OCI-LY3 (cell line): ENCODE measurements around the gene ACOX3.

ENCODE experiments used
- H2AFZ ChIP-seq: fragments of 200-600, 300-600 bp; shearing (Covaris generic); 2 replicates; pipeline ENCODE4 v1.6.0; 2014; ENCODE audit warnings: antibody characterized with exemption, low read depth, low read length
- H3K27ac ChIP-seq: fragments of 200-600, 300-600 bp; sonication (generic); 2 replicates; pipeline ENCODE4 v1.5.1; 2014; ENCODE audit warnings: mild to moderate bottlenecking, low read length, moderate library complexity, mixed read lengths
- H3K27me3 ChIP-seq: fragments of 200-600, 300-600 bp; sonication (generic); 2 replicates; pipeline ENCODE4 v1.6.1; 2014; ENCODE audit warnings: low read depth, low read length, mixed read lengths
- H3K36me3 ChIP-seq: fragments of 200-600, 300-600 bp; sonication (generic); replicated peaks from 2 replicates; pipeline ENCODE3; 2014; ENCODE audit warnings: low read depth, low read length, mixed read lengths
- H3K4me1 ChIP-seq: fragments of 300-600, 200-600 bp; sonication (generic); 2 replicates; pipeline ENCODE4 v1.6.1; 2014; ENCODE audit warnings: low read length, mixed read lengths
- H3K4me2 ChIP-seq: fragments of 200-600, 300-600 bp; sonication (generic); 2 replicates; pipeline ENCODE4 v1.6.1; 2014; ENCODE audit warnings: low read length, mixed read lengths
- H3K4me3 ChIP-seq: fragments of 300-600, 200-600 bp; sonication (generic); 2 replicates; pipeline ENCODE4 v1.5.1; 2014; ENCODE audit warnings: antibody characterized with exemption, mild to moderate bottlenecking, low read length, moderate library complexity
- H3K79me2 ChIP-seq: fragments of 300-600, 200-600 bp; shearing (Covaris generic); 2 replicates; pipeline ENCODE4 v1.6.1; 2014; ENCODE audit warnings: mild to moderate bottlenecking, low read length, mixed read lengths
- H3K9ac ChIP-seq: fragments of 300-600, 200-600 bp; shearing (Covaris generic); 2 replicates; pipeline ENCODE4 v1.6.0; 2014; ENCODE audit warnings: mild to moderate bottlenecking, low read length, moderate library complexity
- H3K9me3 ChIP-seq: fragments of 200-600, 300-600 bp; shearing (Covaris generic); 2 replicates; pipeline ENCODE4 v1.6.1; 2014; ENCODE audit warnings: low read length, mixed read lengths; ENCODE audit not compliant: insufficient read depth
- H4K20me1 ChIP-seq: fragments of 200-600, 300-600 bp; sonication (generic); 2 replicates; pipeline ENCODE4 v1.6.1; 2016; ENCODE audit warnings: low read length, mixed read lengths; ENCODE audit not compliant: insufficient read depth
- EZH2phosphoT487 ChIP-seq: fragments of 200-600 bp; shearing (Covaris generic); IDR thresholded peaks from 2 replicates; pipeline ENCODE4 v1.6.1; 2018; ENCODE audit warnings: antibody characterized with exemption, mixed run types, low read depth
- TF ChIP-seq, protein P1 (sequence below): fragments of 200-600, 300-600 bp; sonication (generic); IDR thresholded peaks from 2 replicates; pipeline ENCODE4 v1.5.1; 2014; ENCODE audit warnings: antibody characterized with exemption, low read length, low read depth

The ACOX3 gene

DNA sequence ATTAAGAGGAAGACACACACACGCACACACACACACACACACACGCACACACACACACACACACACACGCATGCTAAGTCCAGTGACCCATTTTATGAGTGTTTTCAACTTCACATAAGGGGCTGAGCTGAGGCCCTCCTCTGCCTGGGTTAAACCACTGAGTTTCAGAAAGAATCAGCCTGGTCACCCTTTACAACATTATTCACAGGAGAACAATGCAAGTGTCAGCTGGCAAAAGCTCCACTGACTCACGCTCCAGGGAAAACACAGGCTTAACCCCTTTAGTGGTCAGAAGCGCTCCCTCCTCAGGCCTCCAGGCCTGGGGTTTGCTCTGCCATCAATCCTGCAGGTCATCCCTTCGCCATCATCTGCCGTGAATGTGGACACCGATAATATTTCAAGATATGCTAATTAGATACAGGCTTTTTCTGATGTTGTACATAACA lies 46.9 kb downstream of the ACOX3 start:
- TF ChIP-seq EZH2phosphoT487: no peak
- TF ChIP-seq, protein P1, sequence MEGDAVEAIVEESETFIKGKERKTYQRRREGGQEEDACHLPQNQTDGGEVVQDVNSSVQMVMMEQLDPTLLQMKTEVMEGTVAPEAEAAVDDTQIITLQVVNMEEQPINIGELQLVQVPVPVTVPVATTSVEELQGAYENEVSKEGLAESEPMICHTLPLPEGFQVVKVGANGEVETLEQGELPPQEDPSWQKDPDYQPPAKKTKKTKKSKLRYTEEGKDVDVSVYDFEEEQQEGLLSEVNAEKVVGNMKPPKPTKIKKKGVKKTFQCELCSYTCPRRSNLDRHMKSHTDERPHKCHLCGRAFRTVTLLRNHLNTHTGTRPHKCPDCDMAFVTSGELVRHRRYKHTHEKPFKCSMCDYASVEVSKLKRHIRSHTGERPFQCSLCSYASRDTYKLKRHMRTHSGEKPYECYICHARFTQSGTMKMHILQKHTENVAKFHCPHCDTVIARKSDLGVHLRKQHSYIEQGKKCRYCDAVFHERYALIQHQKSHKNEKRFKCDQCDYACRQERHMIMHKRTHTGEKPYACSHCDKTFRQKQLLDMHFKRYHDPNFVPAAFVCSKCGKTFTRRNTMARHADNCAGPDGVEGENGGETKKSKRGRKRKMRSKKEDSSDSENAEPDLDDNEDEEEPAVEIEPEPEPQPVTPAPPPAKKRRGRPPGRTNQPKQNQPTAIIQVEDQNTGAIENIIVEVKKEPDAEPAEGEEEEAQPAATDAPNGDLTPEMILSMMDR: no peak
- H3K27ac ChIP-seq: no peak overlapping the region
- no peak overlapping the region for H3K4me2 ChIP-seq
- no peak overlapping the region for H3K4me3 ChIP-seq
- no peaks in the 10 kb centered on the region for H3K27me3 ChIP-seq
- H3K9me3 ChIP-seq: no peaks in the 10 kb centered on the region
- no peak overlapping the region for H3K9ac ChIP-seq
- peaks cover 24% of the 10 kb centered on the region for H3K4me1 ChIP-seq
- H3K36me3 ChIP-seq: peaks cover 24% of the 10 kb centered on the region
- H4K20me1 ChIP-seq: no peaks in the 10 kb centered on the region
- no peaks in the 10 kb centered on the region for H3K79me2 ChIP-seq
- H2AFZ ChIP-seq: no peak overlapping the region

GRCh38 chr4:8392591-8393190 lies 47.8 kb downstream of the ACOX3 start:
- no peak for TF ChIP-seq EZH2phosphoT487
- TF ChIP-seq, protein P1: no peak
- no peaks in the 10 kb centered on the region for H3K27me3 ChIP-seq
- no peak overlapping the region for H3K4me3 ChIP-seq
- no peaks in the 10 kb centered on the region for H3K9me3 ChIP-seq
- no peaks in the 10 kb centered on the region for H3K79me2 ChIP-seq
- H4K20me1 ChIP-seq: no peaks in the 10 kb centered on the region
- H3K4me1 ChIP-seq: peaks cover 24% of the 10 kb centered on the region
- H3K27ac ChIP-seq: peak overlapping the region; percentile 67
- H3K9ac ChIP-seq: 0 out of 2 replicates have a peak overlapping the region, but pooled peaks have one; percentile 9
- H3K4me2 ChIP-seq: peak overlapping the region; percentile 60; the same call in 1 of the 2 replicates
- H3K36me3 ChIP-seq: peaks cover 24% of the 10 kb centered on the region
- no peak overlapping the region for H2AFZ ChIP-seq

GRCh38 chr4:8391972-8392371 lies 48.6 kb downstream of the ACOX3 start:
- H3K4me1 ChIP-seq: peaks cover 24% of the 10 kb centered on the region
- peak overlapping the region; percentile 15 for H3K4me3 ChIP-seq
- no peak for TF ChIP-seq EZH2phosphoT487
- TF ChIP-seq, protein P1: no peak
- H2AFZ ChIP-seq: no peak overlapping the region
- H4K20me1 ChIP-seq: no peaks in the 10 kb centered on the region
- H3K36me3 ChIP-seq: peaks cover 24% of the 10 kb centered on the region
- H3K4me2 ChIP-seq: peak overlapping the region; percentile 60
- peak overlapping the region; percentile 80 for H3K27ac ChIP-seq
- no peaks in the 10 kb centered on the region for H3K79me2 ChIP-seq
- H3K9me3 ChIP-seq: no peaks in the 10 kb centered on the region
- H3K27me3 ChIP-seq: no peaks in the 10 kb centered on the region
- peak overlapping the region; percentile 9; the same call in 1 of the 2 replicates for H3K9ac ChIP-seq

DNA sequence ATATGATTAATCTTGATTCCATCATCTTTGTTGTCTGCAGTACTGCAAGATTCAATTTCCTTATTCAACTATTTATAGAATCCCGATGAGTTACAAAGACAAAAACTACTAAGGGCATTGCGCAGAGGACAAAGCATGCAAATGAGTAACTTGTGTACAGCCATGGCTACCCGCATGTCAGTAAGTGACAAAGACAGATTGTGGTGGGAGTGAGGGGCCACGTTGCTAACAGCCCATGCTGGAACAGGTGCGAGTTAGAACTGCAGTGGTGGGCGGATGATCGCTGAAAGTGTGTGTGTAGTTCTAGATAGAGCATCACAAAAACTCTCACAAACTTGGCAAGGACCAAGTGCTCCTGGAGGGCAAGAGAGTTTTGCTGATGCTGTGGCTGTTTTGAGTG lies 49.5 kb downstream of the ACOX3 start:
- peaks cover 24% of the 10 kb centered on the region for H3K36me3 ChIP-seq

More for the DNA sequence above, 49.5 kb downstream of the ACOX3 start:
- Histone ChIP-seq H3K27me3 (no peaks in the 10 kb centered on the region), H3K27ac (peak overlapping the region; percentile 80), H3K4me2 (peak overlapping the region; percentile 60), H3K4me3 (no peak overlapping the region), H4K20me1 (no peaks in the 10 kb centered on the region), H3K4me1 (peaks cover 24% of the 10 kb centered on the region), H3K9me3 (no peaks in the 10 kb centered on the region), H2AFZ (no peak overlapping the region), H3K9ac (no peak overlapping the region), H3K79me2 (no peaks in the 10 kb centered on the region)
- TF ChIP-seq EZH2phosphoT487: no peak
- TF ChIP-seq, protein P1: no peak
